CMK (cell line): ENCODE data around the gene DRGX.

Experiments
- DNase-seq: peaks from one replicate; pipeline ENCODE4 v3.0.0-alpha.2; 2010; ENCODE audit warnings: low read depth

The DRGX gene

DNA sequence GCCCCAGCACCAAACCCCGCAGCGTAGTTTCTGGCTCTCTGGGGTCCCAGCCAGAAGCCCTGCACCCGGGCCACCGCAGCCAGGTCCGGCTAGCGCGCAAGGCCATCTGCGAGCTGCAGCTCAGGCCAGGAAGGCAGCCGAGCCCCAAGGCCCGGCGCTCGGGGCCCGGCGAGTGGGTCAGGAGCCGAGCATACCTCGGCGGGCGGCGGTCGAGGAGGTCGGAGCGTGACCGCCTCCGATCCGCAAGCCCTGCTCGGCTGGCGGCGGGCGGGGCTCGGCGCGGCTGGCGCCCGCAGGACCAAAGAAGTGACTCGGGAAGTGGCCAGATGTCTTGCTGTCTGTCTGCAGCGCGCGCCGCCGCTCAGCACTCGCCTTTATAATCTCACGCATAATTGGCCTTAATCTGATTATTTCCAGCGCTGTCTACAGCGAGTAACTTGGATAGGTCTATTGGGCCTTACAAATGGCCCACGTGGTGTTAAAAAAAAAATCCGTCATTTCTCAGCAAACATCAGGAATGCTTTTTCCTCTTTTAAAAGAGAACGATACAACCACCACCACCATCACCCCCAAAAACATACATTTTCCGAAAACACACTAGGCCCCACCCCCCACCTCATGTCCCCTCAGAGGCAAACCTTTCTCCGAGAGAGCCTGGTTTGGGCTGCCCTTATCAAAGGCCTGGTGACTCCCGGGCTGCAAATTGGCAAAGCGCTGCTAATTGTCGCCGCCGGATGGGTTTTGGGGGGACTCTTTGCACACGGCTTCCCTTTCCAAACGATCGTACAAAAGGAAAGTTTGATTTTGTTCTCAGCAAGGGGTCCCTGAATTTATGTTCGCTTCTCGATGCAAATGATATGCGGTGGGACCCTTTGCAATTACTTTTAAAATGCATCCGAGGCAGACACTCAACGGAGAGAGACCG lies at the start of gene DRGX:
Gene DRGX, minus strand, starts transcription at position 349 of the 925 bp plus-strand sequence. CDS start 649 bp downstream, outside the sequence.
- DNase-seq, result no peak

DNA sequence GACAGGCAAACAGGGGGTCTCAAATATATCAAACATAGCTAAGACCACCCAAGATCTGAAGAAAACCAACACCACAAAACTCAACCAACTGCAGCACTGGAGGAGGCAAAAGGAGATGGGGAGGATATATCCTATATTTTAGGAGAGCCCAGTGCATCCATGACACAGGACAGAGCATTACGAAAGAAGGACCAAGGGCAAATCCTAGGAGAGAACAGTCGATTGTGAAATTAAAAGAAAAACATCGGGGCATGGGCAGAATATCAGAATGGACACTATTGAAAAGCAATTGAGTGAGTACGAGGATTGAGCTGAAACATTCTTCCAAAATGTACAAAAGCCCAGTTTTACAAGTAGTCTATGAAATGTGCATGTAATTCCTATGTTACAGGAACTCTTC lies 48.5 kb upstream of the DRGX start:
- no peak for DNase-seq

DNA sequence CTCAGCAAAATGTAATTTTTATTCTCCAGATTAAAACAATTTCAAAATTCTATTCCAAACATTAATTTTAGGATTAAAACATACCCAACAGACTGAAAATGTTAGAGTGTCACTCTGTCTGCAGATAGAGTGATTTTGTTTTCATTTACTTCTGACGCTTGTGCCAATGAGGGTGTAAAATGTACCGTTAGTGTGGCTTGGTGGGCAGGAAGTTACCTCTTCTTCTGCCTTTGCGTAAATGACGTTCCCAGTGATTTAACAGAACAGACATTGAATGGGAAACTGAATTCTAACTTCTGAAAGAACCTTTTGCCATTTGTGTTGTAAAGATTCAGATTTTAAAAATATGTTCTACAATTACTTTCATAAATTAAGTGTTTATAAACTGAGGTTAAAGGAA lies 47.0 kb upstream of the DRGX start:
- no peak for DNase-seq

DNA sequence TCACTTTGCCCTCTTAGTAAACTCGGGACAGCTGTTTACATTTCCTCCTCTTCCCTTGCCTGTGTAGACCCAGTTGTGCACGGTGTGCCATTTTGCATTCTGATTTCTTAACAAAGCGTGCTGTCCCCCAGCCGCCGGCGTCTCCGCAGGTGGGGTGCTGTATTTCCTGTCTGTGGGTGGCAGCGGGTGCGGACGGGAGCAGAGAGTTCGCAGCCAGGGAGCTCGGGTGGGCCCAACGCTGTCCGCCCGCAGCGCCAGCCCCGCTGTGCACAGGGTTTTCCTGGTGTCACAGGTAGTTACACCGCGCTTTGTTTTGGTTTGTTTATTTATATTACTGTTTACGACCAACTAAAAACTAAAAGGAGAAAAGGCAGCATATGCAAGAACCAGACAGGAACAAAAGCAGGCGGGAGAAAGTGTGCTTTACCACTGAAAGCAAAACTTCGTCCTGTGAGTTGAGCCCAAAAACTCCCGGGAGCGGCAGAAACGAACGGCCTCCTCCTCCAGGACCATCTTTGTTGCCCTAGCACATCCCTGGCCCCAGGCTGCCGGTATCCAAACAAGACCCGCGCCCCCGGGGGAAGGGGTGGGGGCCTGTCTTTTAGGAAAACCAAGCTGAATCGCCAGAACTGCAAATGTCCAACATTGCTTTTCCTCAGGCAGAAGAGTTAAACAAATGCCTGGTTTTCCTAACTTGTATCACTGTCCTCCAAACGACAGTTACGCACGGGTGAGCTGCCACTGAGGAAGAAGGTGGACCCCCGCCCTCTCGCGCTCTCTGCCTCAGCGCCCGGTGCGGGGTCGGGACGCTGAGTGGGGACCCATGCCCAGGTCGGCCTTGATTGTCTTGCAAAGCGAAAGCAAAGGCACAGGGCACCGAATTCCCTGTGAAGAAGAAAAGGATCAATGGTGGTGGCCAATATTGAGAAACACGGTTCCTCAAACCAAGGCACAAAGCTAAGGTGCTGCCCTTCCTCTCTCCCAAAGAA lies 45.9 kb upstream of the DRGX start:
- DNase-seq, result no peak

DNA sequence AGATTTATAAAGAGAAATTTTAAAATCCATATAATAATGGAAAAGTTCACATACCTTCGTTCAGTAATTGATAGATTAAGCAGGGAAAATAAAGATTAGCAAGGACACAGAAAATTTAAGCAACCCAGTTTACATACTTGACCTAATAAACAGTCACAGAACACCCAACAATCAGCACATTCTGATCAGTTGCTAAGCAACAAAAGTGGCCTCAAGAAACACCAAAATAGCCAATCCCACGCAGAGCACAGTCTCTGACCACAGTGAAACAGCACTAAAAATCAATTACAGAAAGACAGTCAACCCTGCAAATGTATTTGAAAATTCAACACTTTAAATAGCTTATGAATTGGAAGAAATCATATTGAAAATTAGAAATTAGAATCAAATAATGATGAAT lies 39.3 kb upstream of the DRGX start:
- no peak for DNase-seq

DNA sequence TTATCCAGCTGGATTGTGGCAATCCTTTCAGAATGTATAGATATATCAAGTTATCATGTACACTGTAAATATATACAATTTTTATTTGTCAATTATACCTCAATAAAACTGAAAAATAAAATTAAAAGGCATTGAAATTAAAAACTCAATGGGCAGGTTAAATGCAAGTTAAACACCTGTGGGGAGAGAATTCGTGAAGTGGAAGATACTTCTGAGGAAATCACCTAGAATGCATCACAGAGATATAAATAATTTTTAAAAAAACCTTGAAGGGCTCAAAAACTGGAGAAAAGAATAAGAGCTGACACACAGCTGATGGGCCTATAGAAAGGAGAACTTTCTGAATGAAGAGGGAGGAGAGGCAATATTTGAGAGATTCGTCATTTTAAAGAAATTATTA lies 37.2 kb upstream of the DRGX start:
- DNase-seq, result no peak

DNA sequence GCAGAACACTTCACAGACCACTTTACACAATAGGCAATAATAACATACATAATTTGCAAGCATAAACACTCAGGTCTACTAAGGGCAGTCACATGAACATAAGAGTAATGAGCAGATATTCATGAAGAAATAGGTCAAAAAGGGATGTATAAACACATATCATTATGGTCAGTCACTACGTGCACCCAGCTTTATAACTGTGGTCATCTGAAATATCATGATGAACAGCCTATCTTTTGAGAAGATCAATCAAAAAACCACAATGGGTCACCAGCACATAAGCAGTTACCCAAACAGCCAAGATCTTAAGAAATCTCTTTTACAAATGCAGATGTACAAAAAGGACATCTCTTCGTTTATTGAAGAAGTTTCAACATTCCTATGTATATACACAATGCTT lies 35.5 kb upstream of the DRGX start:
- DNase-seq, result no peak

DNA sequence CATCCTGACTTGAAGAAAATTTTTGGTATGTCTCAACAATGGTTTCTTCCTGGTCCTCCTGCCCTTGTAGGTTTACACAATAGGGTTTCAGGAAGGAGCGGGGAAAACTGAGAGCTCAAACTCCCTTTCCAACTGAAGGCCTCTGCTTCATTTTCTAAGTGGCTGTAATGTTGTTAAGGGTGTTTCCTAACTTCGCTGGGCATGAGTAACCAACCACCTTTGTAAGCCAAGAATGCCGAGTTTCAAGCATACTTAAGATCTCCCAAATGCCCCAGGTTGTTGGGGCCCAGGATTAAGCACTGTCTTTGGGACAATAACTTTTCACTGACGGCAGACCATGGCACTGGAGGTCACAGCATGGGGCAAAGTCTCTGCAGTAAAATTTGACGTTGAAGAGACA lies 33.6 kb upstream of the DRGX start:
- no peak for DNase-seq

DNA sequence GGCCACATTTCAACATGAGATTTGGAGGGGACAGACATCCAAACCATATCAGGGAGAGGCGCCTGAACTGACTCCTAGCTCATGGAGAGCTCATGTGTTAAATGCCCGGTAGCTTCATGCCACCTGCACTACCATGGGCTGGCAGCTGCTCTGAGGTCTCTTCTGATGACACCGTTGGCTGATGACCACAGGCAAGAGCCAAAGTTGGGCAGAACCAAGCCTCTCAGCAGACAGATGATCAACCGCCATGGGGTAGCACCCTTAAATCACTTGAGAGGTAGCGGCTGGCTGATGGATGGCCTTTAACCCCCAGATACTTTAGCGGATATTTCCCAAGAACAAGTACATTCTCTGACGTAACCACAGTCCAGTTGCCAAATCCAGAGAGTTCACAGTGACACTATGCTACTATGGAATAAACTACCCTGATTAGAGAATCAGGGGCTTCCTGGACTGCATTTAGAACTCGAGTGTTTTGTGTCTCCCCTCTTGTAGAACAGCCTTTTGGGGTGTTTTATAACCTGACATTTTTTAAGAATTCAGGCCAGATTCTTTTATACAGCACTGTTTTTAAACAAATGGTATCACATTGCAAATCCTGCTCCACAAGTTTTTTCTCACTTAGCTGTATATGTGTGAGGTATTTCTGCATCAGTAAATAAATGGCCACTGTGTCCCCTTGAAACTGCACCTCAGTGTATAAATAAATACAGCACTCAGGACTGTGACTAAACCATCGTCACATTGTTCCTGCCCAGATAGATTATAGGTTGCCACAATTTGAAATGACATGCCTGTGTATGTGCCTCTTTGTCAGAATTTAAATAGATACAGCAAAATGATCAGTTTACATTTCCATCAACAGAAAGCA lies 30.8 kb upstream of the DRGX start:
- no peak for DNase-seq

DNA sequence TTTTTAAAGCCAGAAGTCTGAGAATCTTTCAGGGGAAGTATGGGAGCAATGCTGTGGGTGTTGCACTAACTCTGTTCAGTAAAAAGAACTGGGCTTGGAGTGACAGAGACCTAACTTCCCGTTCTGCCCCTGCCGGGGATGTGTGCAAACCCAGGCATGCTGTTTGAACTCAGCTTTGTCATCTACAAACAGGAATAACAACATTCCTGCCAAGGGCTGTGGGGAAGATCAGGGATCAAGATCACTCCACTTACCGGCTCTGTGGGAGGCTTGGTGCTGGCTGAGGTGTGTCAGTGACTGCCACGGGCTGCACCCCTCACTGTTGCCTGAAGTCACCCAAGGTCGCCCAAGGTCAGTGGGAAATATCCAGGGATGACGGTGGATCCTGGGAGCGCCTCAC lies 23.1 kb upstream of the DRGX start:
- DNase-seq, result no peak

DNA sequence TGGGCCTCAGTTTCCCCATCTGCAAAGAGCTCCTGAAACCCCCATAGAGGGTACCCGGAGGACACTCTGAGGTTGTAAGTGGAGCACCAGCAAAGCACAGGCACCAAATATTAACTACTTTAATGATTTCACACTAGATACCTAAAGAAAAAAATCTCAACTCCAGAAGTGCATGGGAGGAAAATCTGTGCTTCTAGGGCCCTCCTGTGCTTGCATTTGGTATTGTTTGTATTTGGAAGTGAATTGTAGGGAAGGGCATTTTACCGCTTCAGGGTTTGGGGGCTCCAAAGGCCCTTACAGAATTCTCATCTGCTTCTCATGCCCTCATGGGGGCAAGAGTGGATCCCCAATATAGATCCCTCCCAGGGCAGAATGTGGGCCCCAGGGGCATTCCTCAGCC lies 22.4 kb upstream of the DRGX start:
- DNase-seq, result no peak

DNA sequence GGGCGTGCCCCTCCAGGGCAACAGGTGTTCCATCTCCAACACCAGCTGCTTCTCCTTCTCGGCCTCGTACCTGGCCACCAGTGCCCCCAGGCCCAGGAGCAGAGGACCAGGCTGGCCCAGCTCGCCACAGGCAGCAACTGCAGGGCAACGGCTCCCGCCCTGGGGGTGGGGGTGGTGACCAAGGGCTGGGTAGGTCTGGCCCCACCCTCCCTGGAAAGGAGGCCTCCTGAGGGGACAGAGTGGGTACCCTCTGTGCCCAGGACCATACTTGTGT lies 22.1 kb upstream of the DRGX start:
- DNase-seq, result no peak

DNA sequence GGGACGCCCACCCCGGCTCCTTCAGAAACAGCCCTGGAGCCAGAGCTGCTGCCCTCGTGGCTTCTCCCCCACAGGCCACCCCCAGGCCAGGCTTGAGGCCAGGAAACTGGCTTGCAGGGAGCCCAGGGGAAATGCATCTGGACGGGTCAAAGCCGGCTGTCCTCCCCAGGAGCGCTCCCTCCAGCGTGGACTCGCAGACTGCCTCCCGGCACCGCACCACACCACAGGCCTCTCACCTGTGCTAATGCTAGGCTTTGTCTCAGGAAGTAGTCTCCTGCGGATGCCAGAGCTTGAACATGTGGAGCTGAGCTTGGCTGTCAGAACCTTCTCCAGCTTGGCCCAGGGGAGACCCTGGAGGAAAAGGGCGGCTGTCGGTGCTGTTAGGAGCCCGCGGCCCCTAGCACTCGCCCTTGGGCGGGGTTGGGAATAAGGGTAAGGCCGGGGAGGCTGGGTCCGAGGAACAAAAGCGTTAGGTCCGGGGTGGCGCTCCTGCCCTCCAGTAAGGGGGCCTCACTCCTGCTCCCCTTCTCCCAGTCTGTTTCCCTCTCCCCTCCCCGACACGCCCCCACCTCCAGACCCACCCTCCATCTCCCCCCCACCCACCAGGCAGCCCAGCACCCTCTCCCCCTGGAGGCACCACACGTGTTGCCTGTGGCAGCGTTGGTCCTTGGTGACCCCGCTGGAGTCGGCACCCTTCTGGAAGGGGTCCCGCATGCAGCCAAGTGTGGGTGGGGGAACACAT lies 21.6 kb upstream of the DRGX start:
- DNase-seq, result no peak

DNA sequence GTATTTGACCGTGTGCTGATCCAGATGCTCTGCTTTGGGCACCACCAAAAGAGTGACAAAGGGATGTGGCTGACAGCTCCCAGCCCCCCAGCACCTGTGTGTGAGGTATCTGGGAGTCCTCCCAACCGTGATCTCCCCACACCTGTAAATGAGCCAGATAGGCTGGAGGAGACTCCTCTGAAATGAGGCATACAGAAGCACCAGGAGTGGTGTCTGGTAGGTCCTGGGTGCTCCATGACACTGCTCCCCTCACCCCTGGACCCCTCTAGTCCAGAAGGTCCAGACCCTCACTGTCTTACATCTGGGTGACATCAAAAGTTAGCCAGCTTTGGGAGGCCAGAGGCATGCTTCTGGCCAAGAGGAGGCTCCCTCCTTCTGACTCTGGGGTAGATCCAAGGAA lies 20.0 kb upstream of the DRGX start:
- no peak for DNase-seq

DNA sequence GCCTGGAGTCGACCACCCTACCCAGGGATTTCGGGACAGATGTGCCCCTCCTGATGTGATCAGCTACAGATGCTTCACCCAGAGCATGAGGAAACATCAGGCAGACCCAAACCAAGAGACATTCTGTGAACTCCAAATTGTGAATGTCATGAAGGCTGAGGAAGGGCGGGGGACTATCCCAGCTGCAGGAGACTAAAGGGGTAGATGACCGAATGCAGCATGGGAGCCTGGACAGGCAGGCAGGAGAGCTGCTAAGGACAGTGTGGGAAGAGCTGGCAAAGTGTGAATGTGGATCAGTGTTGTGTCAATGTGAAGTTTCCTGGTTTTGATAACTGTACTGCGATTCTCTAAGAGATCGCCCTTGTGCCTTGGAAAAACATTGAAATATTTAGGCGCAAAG lies 19.2 kb upstream of the DRGX start:
- no peak for DNase-seq

DNA sequence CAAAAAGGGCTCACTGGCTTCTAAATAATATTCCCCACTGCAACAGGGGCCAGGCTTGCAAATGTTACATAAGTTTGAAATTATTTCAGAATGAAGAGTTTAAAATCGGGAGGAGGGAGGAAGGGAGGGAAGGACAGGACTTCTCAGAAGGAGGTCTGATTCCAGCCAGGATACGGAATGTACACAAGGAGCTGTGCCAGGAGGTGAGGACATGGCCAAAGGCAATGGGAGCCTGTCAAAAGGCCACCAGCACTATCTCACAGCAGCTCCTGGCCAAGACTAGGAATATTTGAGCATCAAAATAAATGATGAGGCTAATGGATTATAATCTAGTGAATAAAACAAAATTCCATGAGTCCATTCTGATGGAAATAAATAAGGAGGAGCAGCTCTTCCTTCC lies 18.6 kb upstream of the DRGX start:
- DNase-seq, result no peak

DNA sequence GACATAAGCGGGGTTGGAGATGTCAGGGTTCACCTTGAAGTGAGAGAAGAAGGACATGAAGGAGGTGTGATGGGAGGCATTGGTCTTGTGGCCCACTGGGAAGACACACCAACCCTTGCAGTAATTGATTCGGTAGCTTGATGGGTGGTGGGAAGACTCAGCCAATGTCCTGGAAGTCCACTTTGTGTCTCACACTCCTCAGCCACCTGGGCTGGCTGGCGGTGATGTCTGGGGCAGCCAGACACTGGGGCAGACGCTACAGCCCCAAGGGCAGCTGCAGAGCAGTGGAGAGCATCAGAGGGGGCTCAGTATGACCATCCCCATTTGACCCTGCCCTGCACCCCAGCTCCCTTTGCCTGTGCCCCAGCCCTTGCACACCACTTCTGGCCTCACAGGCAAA lies 16.7 kb upstream of the DRGX start:
- DNase-seq, result no peak

DNA sequence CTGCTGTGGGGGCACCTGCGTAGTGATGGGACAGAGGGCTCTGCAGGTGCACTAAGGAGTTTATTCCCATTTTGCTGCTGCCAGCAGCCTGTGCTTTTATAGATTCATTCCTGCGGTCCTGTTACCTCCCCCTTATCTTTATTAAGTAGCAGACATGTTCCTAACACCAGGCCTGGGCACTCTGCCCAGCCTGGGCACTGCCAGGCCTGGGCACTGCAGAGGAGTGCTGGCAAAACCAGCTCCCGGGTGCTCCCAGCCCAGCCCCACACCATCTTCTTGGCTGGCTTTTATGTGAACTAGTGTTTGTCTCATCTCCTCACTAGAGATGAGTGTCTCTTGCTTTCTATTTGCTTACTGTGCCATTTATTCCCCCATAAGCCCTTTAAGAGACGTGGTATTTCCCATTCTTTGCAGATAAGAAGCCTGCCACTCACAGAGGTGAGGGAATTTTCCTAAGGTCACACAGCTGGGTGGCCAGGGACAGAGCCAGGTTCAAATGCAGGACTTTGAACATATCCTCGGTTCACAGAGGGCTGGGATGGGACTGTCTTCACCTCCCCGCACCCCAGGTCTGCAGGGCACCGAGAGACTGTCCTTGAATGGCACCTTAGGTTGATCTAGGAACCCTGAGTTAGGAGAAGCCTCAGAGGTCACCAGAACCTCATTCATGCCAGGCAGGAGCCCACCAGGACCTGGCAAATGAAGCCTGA lies 14.6 kb upstream of the DRGX start:
- DNase-seq, result no peak

DNA sequence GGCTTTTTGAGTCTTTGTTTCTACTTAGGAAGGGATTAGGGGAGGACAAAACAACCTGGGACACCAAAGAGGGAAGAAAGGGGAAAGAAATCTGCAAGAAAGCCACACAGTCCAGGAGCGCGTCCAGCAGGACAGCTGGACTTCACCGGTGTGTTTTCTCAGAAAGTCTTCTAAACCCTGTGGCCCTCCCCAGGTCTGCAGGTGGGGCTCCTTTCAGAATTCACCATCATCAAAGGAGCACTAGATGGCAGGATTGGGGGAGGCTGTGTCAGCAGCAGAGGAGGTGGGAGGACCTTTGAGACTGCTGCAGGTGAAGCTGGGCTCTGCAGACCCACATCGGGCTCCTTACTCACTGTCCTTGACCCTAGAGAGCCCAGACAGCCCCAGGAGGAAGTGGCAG lies 13.9 kb upstream of the DRGX start:
- no peak for DNase-seq

DNA sequence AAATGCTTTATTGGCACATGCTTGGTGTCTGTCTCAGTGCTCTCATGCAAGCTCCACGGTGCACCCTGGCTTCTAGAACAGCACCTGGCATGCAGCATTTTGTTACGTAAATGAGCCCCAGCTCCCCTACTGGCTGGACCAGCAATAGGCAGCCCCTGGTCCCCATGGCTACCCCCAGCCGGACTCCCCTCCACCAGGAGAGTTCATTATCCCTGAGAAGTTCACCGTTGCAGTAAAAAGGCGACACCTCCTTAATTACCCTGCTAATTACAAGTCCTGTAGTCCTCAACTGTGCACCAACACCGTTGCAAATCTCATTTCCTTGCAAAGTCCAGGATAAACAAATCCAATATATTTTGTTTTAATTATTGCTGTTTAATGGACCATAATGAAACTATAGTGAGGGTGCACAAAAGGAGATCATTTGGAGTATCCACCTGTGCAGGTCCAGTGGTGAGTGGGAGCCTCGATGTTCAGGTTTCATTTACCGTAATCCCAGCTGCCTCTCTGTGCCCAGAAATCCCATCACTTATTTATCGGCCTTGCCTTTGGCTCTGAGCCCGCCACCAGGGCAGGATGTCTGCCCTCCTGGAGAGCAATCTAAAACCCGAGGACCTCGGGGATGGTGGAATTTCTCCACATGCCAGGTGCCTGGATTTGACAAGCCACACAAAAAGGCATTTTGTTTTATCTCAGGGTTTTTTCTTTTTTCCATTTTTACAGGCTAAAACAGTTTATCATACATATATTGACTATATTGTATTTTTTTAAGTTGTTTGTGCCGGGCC lies 12.8 kb upstream of the DRGX start:
- DNase-seq, result no peak
